GM18858 (cell line): ENCODE results near the gene DNAJB8.

Experiments
- ATAC-seq: cut with Tn5 transposase; IDR thresholded peaks from one replicate; pipeline ENCODE4 v1.9.1; 2021; ENCODE audit not compliant: unreplicated experiment

DNAJB8 gene

GRCh38 chr3:128484404-128485281 lies 18.0 kb upstream of the DNAJB8 start:
- no peak for ATAC-seq

GRCh38 chr3:128483657-128484403 lies 17.1 kb upstream of the DNAJB8 start:
- no peak for ATAC-seq

- ATAC-seq: no peak
These were observed 16.3 kb upstream of the DNAJB8 start for GRCh38 chr3:128482666-128483656.

- ATAC-seq: no peak
These were observed 15.5 kb upstream of the DNAJB8 start for GRCh38 chr3:128482175-128482574.

GRCh38 chr3:128481438-128481942 lies 14.8 kb upstream of the DNAJB8 start:
- ATAC-seq: no peak

GRCh38 chr3:128480717-128481437 lies 14.2 kb upstream of the DNAJB8 start:
- ATAC-seq: no peak

GRCh38 chr3:128480278-128480677 lies 13.6 kb upstream of the DNAJB8 start:
- ATAC-seq: no peak

GRCh38 chr3:128479558-128480086 lies 12.9 kb upstream of the DNAJB8 start:
- no peak for ATAC-seq

GRCh38 chr3:128478576-128479506 lies 12.2 kb upstream of the DNAJB8 start:
- ATAC-seq: no peak

GRCh38 chr3:128476659-128477058 lies 10.0 kb upstream of the DNAJB8 start:
- ATAC-seq: no peak

GRCh38 chr3:128475355-128475754 lies 8.7 kb upstream of the DNAJB8 start:
- no peak for ATAC-seq

- ATAC-seq: no peak
These were observed 7.0 kb upstream of the DNAJB8 start for GRCh38 chr3:128473737-128474136.

- no peak for ATAC-seq
These were observed 6.5 kb upstream of the DNAJB8 start for GRCh38 chr3:128473180-128473519.

- ATAC-seq: no peak
These were observed 5.9 kb upstream of the DNAJB8 start for GRCh38 chr3:128472449-128473179.

- no peak for ATAC-seq
These were observed 5.0 kb upstream of the DNAJB8 start for GRCh38 chr3:128471720-128472119.

- no peak for ATAC-seq
These were observed 4.4 kb upstream of the DNAJB8 start for GRCh38 chr3:128471110-128471509.

- ATAC-seq: no peak
These were observed 3.6 kb upstream of the DNAJB8 start for GRCh38 chr3:128470134-128470899.
